Glutamatergic neuron (in vitro differentiated cells): ENCODE measurements around the gene TLE2. TPM values are rescaled to one million over a fixed set of nuclear protein-coding genes. Genes with fewer than 3 reads are reported as not detected.

Experiments used
- DNase-seq: peaks from one replicate; pipeline ENCODE4 v3.0.0; 2022
- H3K27ac Mint-ChIP-seq: one replicate; pipeline ENCODE4 v1.8.0; 2020; ENCODE audit warnings: mild to moderate bottlenecking, mixed read lengths, inconsistent platforms; ENCODE audit not compliant: unreplicated experiment
- H3K27me3 Mint-ChIP-seq: one replicate; pipeline ENCODE4 v1.8.0; 2020; ENCODE audit warnings: mild to moderate bottlenecking, moderate library complexity, mixed read lengths, inconsistent platforms; ENCODE audit not compliant: unreplicated experiment
- H3K36me3 Mint-ChIP-seq: one replicate; pipeline ENCODE4 v1.8.0; 2020; ENCODE audit warnings: mild to moderate bottlenecking, mixed read lengths, inconsistent platforms; ENCODE audit not compliant: unreplicated experiment
- H3K4me1 Mint-ChIP-seq: one replicate; pipeline ENCODE4 v1.8.0; 2020; ENCODE audit warnings: mild to moderate bottlenecking, low read depth, mixed read lengths, inconsistent platforms; ENCODE audit not compliant: unreplicated experiment
- H3K4me3 Mint-ChIP-seq: one replicate; pipeline ENCODE4 v1.8.0; 2020; ENCODE audit warnings: mild to moderate bottlenecking, mixed read lengths, inconsistent platforms; ENCODE audit not compliant: unreplicated experiment
- H3K9me3 Mint-ChIP-seq: one replicate; pipeline ENCODE4 v1.8.0; 2020; ENCODE audit warnings: mild to moderate bottlenecking, moderate library complexity, mixed read lengths, inconsistent platforms; ENCODE audit not compliant: unreplicated experiment
- total RNA-seq: library from RNA; stranded (reverse); fragmentation: NEBNext Ultra II Directional; extraction: Animal tissue kit (Norgen Biotek cat#: 25700); gene quantifications from one replicate; pipeline ENCODE4 v1.2.1, GENCODE V29; 2021; ENCODE audit not compliant: unreplicated experiment
- TF ChIP-seq, protein P1 (sequence below): fragments of 200-600 bp; sonication (generic); IDR thresholded peaks from one replicate; pipeline ENCODE4 v1.5.0; 2021; ENCODE audit not compliant: partially characterized antibody, unreplicated experiment

The TLE2 gene
- total RNA-seq, 1 donor from 2014 or later = not detected

DNA sequence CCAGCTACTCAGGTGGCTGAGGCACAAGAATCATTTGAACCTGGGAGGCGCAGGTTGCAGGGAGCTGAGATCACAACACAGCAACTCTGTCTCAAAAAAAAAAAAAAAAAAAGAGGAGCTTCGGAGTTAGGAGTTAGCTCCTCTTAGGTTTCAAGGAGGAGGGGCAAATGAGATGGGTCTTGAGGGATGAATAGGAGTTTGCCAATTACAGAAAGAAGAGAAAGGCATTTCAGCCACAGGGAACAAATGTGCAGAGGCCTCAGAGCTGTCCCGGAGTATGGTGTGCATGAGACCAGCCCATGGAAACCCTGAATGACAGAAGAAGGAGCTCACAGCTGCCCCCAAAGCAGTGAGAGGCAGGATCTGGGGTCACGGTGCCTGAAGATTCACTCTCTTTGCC, 24.6 kb downstream of the TLE2 start:
- Mint-ChIP-seq H3K4me1 (no peaks in the 10 kb centered on the region), H3K27ac (no peak overlapping the region), H3K36me3 (no peaks in the 10 kb centered on the region), H3K4me3 (no peak overlapping the region), H3K9me3 (no peaks in the 10 kb centered on the region), H3K27me3 (peaks cover 4% of the 10 kb centered on the region)
- DNase-seq = no peak
- TF ChIP-seq, protein P1, sequence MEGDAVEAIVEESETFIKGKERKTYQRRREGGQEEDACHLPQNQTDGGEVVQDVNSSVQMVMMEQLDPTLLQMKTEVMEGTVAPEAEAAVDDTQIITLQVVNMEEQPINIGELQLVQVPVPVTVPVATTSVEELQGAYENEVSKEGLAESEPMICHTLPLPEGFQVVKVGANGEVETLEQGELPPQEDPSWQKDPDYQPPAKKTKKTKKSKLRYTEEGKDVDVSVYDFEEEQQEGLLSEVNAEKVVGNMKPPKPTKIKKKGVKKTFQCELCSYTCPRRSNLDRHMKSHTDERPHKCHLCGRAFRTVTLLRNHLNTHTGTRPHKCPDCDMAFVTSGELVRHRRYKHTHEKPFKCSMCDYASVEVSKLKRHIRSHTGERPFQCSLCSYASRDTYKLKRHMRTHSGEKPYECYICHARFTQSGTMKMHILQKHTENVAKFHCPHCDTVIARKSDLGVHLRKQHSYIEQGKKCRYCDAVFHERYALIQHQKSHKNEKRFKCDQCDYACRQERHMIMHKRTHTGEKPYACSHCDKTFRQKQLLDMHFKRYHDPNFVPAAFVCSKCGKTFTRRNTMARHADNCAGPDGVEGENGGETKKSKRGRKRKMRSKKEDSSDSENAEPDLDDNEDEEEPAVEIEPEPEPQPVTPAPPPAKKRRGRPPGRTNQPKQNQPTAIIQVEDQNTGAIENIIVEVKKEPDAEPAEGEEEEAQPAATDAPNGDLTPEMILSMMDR = no peak

DNA sequence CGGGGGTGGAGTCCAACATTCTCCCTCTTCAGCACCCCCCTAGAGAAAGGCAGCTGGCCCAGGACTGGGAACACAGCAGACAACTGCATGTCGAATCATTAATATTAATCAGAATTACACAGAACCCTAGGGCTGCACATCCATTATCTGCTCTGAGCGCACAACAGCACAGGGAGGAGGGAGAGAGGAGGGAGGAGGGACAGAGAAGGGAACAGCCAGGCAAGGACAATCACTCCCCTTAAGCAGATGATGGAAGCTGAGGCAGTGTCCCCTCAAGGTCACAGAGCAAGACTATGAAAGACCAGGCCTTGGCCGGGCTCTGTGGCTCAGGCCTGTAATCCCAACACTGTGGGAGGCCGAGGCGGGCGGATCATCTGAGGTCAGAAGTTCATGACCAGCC, 26.0 kb downstream of the TLE2 start:
- TF ChIP-seq, protein P1 = no peak
- Mint-ChIP-seq H3K4me1 (no peaks in the 10 kb centered on the region), H3K36me3 (no peaks in the 10 kb centered on the region), H3K4me3 (no peak overlapping the region), H3K9me3 (peaks cover 2% of the 10 kb centered on the region), H3K27me3 (peaks cover 2% of the 10 kb centered on the region), H3K27ac (no peak overlapping the region)
- peak; percentile 46 for DNase-seq

DNA sequence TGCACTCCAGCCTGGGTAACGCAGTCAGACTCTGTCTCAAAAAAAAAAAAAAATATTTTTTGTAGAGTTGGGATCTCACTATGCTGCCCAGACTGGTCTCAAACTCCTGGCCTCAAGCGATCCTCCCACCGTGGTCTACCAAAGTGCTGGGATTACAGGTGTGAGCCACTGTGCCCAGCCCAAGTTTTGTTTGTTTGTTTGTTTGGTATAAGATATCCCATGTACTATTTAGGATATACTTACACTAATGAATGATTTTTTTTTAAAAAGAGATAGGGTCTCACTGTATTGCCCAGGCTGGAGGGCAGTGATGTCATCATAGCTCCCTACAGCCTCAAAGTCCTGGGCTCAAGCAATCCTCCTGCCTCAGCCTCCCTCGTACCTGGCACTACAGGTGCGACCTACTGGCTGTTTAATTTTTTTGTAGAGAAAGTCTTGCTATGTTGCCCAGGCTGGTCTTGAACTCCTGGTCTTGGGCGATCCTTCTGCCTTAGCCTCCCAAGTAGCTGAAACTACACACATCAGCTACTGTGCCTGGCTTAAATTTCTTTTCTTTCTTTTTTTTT, 27.8 kb downstream of the TLE2 start:
- TF ChIP-seq, protein P1 = no peak
- H3K27ac Mint-ChIP-seq = no peak overlapping the region
- H3K9me3 Mint-ChIP-seq = peaks cover 4% of the 10 kb centered on the region
- peaks cover 4% of the 10 kb centered on the region for H3K36me3 Mint-ChIP-seq
- H3K4me1 Mint-ChIP-seq = no peaks in the 10 kb centered on the region
- H3K4me3 Mint-ChIP-seq = no peak overlapping the region
- peaks cover 5% of the 10 kb centered on the region for H3K27me3 Mint-ChIP-seq
- no peak for DNase-seq

DNA sequence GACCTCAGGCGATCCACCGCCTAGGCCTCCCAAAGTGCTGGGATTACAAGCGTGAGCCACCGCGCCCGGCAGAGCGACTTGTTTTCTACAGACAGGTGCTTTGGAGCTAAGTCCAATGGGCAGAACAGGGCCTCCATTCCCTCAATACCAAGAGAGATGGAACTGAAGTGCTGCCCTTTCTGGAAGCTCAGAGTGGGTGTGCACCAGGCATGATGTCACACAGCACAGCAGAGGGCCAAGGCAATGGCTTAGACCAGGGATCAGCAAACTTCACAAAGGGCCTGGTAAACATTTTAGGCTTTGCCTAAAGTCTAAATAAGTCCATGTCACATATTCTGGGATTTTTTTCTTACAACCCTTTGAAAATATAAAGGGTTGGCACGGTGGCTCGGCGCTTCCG, 30.4 kb downstream of the TLE2 start:
- TF ChIP-seq, protein P1 = no peak
- H3K4me3 Mint-ChIP-seq = no peak overlapping the region
- no peak overlapping the region for H3K27ac Mint-ChIP-seq
- H3K27me3 Mint-ChIP-seq = peaks cover 6% of the 10 kb centered on the region
- peaks cover 4% of the 10 kb centered on the region for H3K36me3 Mint-ChIP-seq
- H3K4me1 Mint-ChIP-seq = no peaks in the 10 kb centered on the region
- DNase-seq = no peak
- H3K9me3 Mint-ChIP-seq = peaks cover 4% of the 10 kb centered on the region

DNA sequence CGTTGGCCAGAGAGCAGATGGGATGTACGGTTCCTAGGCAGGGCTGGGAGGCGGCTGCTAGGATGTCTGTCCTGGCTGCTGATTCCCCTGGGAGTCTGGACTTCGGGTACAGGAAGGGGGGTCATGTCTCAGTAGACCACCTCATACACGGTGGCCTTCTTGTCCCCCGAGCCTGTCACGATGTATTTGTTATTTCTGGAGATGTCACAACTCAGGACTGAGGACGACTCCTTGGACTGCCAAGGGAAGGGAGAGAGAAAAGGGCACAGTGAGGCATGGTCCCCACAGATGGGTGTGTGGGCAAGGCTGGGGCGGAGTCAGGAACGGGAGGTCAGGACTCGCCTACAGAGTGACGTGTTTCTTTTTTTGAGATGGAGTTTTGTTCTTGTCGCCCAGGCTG, 31.4 kb downstream of the TLE2 start:
- H3K9me3 Mint-ChIP-seq = peaks cover 4% of the 10 kb centered on the region
- peaks cover 4% of the 10 kb centered on the region for H3K36me3 Mint-ChIP-seq
- H3K4me3 Mint-ChIP-seq = no peak overlapping the region
- TF ChIP-seq, protein P1 = no peak
- peaks cover 6% of the 10 kb centered on the region for H3K27me3 Mint-ChIP-seq
- no peak overlapping the region for H3K27ac Mint-ChIP-seq
- H3K4me1 Mint-ChIP-seq = no peaks in the 10 kb centered on the region
- DNase-seq = no peak
